ENCODE data around the gene PLEKHA3. TPM values are rescaled to one million over a fixed set of nuclear protein-coding genes. Genes with fewer than 3 reads are reported as not detected.

The PLEKHA3 gene
- total and polyA plus RNA-seq, 9 of the 15 experiments (the other 6 are each of a cell fraction or from before 2014, with no cell fraction given): 2.3 to 23.4 (median 10.5) TPM

GRCh38 chr2:178450774-178451525 lies 29.3 kb upstream of the PLEKHA3 start, which contains the start of the genes PJVK and PRKRA (continued):
- TF ChIP-seq MITF (IDR thresholded peaks at IDR 0.05): no peak
- TF ChIP-seq ZNF639 (CRISPR knock-in tag; conservative IDR thresholded peaks at IDR 0.05 in 1 of 2, IDR thresholded peaks at IDR 0.05 in 1 of 2): peak in 1 of 2 experiments; percentile 44; a peak in 2 of 4 replicates
- TF ChIP-seq USF2 (CRISPR knock-in tag; IDR thresholded peaks at IDR 0.05): no peak
- 0 out of 4 replicates have a peak, but pooled peaks of 1 of the 2 experiments have one; percentile 28 for TF ChIP-seq KDM4B (IDR thresholded peaks at IDR 0.05; ENCODE audit: borderline replicate concordance in 2 of 2, low read depth in 1 of 2)
- no peak for TF ChIP-seq GABPB2 (CRISPR knock-in tag; conservative IDR thresholded peaks at IDR 0.05)
- TF ChIP-seq LEF1 (IDR thresholded peaks at IDR 0.05): no peak
- 0 out of 2 replicates have a peak, but pooled peaks have one; percentile 86 for TF ChIP-seq PHB (CRISPR knock-in tag; IDR thresholded peaks at IDR 0.05)
- TF ChIP-seq MAFK (IDR thresholded peaks at IDR 0.05; ENCODE audit: low read length): 0 out of 2 replicates have a peak, but pooled peaks have one; percentile 2
- no peak for TF ChIP-seq RAD21 (CRISPR knock-in tag; conservative IDR thresholded peaks at IDR 0.05 in 1 of 2, IDR thresholded peaks at IDR 0.05 in 1 of 2)
- peak; percentile 88; the same call in 1 of the 2 replicates for TF ChIP-seq RREB1 (CRISPR knock-in tag; IDR thresholded peaks at IDR 0.05)
- peak; percentile 5; the same call in 1 of the 2 replicates for TF ChIP-seq HCFC1 (IDR thresholded peaks at IDR 0.05; ENCODE audit: low read depth, low read length)
- peak; percentile 83 for TF ChIP-seq CHD1 (IDR thresholded peaks at IDR 0.05; ENCODE audit: low read length)
- peak; percentile 31 for TF ChIP-seq SMAD1 (IDR thresholded peaks at IDR 0.05; ENCODE audit: low read depth, low read length, partially characterized antibody)
- peak; percentile 62; the same call in 1 of the 2 replicates for TF ChIP-seq ATF6 (CRISPR knock-in tag; IDR thresholded peaks at IDR 0.05)
